Dermis blood vessel endothelial cell (primary cell): ENCODE data around the gene MCM7. TPM values are rescaled to one million over a fixed set of nuclear protein-coding genes. Genes with fewer than 3 reads are reported as not detected.

Experiments
- DNase-seq: peaks from one replicate; pipeline ENCODE4 v3.0.0; 2010
- total RNA-seq: library from RNA; depleted of rRNA; stranded (reverse); fragments of >200 nt; gene quantifications from 2 replicates; pipeline ENCODE4 v1.2.3, GENCODE V29; 2014

Gene MCM7
- total RNA-seq, 1 donor from 2014 or later, result 63.3 TPM

DNA sequence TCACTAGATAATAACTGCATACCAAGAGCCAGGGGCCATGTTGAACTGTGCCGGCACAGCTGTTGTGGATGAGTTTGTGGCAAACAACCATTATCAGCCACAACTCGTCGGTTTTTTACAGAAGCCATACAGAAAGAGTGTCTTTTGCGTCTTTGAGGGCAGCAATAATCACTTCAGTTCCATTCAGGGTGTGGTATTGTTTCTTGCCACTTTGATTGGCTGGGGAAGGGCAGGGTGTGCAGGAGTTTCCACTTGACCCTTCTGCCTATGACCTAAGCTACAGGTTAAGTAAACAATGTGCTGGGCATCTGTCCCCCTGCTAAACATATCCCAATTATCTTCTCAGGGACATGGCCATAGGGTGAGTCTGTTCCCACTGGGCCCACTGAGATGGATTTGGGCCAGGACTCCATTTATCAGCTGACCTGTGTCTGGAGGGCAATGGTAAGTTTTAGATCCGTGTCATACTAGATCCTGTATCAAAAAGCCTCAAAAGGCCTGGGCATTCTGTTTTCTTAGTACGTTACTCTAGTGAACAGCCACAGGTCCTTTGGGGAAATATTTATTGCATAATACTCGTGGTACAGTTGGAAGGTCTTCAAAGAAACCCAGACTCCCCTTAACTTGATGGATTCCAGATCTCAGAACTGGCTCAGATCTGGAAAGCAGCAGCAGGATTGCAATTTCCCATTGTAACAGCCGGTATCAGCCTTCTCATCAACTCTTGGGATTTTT lies 35.6 kb downstream of the MCM7 start:
- DNase-seq, result no peak

DNA sequence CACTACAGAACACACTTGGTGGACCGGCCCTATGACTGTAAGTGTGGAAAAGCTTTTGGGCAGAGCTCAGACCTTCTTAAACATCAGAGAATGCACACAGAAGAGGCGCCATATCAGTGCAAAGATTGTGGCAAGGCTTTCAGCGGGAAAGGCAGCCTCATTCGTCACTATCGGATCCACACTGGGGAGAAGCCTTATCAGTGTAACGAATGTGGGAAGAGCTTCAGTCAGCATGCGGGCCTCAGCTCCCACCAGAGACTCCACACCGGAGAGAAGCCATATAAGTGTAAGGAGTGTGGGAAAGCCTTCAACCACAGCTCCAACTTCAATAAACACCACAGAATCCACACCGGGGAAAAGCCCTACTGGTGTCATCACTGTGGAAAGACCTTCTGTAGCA lies 37.0 kb downstream of the MCM7 start:
- no peak for DNase-seq

DNA sequence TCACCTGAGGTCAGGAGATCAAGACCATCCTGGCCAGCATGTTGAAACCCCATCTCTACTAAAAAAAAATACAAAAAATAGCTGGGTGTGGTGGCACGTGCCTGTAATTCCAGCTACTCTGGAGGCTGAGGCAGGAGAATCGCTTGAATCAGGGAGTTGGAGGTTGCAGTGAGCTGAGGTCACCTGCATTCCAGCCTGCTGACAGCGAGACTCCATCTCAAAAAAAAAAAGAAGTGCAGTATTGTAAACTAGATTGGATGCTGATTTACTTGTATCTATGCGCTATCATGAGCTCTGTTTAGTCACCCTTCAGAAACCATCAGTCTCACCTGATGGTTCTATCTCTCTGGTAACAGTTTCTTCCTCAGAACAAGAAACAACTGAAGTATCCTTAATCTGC lies 37.8 kb downstream of the MCM7 start:
- DNase-seq, result no peak

DNA sequence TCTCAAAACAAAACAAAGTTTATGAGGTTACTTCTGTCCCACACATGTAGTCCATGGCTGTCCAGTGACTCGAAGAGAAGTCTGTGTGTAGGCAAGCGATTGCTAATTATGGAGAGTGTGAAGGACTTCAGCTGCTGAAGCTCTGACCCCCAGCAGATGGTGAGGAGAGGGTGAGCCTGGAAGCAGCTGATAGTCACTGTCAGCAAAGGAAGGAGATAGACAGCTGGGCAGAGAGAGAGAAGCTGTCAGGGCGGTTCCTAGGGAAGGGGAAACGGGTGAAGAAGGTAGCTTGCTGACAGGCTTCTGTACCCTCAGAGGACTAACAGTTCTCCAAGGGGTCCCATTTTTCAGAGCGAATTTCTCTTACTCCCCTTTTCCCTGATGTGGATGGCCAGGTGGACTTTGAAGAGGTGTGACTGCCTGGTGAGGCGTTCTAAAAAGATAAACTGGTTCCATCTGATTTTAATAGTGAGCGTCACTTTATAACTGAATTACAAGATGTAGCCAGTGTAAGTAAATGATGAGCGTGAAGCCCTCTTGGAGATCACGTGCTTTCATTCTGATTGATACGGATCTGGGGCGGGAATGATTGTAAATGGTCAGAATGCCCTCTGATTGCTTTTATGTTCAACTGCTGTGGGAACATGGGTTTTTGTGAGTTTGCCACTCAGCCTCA lies 39.5 kb downstream of the MCM7 start:
- DNase-seq, result no peak

DNA sequence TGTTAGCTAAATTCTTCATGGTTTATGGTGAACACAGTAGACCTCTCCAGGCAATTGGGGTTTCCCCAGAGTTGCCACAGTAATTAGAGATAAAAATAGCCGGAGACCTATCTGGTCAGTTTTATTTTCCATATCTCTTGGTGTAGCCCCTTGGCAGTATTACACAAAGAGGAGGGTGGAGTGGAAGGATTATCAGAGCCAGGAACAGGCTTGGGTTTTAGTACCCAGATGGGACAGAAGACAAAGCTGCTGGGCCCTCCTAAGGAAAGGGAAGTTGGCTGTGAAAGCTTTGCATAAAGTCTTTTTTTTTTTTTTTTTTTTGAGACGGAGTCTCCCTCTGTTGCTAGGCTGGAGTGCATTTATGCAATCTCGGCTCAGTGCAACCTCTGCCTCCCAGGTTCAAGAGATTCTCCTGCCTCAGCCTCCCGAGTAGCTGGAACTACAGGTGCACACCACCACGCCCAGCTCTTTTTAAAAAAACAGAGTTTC lies 41.9 kb downstream of the MCM7 start:
- DNase-seq, result no peak

DNA sequence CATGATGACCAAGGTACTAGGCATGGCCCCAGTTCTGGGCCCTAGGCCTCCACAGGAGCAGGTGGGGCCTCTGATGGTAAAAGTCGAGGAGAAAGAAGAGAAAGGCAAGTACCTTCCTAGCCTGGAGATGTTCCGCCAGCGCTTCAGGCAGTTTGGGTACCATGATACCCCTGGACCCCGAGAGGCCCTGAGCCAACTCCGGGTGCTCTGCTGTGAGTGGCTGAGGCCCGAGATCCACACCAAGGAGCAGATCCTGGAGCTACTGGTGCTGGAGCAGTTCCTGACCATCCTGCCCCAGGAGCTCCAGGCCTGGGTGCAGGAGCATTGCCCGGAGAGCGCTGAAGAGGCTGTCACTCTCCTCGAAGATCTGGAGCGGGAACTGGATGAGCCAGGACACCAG lies 44.2 kb downstream of the MCM7 start:
- DNase-seq, result no peak

DNA sequence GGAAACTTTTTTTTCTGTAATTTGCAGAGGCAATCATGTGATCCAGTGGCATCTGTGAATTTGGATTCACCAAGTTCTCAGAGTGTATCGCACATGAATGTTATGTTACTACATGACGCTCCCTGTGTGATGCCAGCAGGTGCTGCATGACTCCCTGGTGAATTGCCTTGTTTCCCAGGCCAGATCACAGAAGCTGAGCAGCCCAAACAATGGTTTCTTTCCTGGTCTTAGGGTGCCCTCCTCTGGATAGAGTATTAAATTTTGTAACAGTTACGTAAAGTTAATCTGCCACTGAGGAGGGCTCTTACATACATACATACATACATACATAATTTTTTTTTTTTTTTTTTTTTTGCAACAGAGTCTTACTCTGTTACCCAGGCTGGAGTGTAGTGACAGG lies 48.0 kb downstream of the MCM7 start:
- peak; percentile 91 for DNase-seq

DNA sequence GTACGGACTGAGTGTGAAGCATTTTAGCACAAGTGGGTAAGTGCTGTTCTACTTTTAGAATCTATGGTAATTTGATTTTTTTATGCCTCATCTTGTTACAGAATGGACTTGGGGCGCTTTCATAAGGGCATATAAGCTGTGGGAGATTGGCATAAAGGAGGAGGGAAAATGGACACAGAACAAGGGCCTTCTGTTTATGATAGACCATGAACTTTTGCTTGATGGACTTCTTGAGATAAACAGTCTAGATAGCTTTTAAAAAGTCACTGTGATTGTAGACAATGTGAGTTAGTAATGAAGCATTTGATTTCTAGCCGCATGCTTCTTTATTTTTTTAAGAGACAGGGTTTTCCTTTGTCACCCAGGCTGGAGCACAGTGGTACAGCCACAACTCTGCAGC lies 49.6 kb downstream of the MCM7 start:
- DNase-seq, result no peak

DNA sequence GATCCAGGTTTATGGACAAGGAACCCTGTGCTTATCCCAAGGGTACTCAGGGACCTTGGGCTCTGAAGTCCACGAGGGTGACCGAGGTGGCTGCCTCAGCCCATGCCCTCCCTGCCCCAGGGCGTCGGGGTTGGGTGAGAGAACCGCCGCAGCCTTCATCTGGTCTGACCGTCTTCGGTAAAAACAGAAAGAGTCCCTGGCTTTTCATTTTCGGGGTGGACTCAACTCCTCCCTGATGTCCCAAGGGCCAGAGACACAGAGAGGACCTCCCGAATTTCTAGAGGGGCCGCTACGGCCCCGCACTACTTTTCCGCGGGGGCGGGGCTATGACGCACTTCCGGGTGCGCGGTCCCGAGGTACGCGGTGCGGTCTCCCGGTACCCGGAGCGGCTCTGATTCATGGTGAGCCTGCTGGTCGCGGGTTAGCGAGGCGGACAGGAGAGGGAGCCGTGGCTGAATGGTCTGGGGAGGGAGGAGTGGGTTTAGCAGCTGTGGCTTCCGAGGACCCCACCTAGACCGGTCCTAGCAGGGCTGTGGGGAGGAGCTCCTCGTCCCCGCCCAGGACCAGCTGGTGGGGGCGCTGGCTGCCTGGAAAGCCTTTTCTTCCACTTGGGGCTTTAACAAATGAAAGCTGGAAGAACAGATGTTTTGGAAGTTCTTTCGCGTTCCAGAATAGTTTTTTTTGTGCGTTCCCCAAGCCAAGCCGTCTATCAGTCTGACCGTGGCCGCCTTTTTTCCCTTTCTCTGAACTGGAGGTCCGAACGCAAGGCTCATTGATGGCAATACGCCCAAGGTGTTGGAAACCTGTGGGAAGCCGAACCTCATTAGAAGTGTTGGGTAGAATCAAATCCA lies 51.5 kb downstream of the MCM7 start, which contains the start of gene ZSCAN21:
ZSCAN21 (plus strand) TSS at position 334 of the 851 bp plus-strand sequence. CDS start 7,233 bp downstream, outside the sequence.
- peak; percentile 81 for DNase-seq

DNA sequence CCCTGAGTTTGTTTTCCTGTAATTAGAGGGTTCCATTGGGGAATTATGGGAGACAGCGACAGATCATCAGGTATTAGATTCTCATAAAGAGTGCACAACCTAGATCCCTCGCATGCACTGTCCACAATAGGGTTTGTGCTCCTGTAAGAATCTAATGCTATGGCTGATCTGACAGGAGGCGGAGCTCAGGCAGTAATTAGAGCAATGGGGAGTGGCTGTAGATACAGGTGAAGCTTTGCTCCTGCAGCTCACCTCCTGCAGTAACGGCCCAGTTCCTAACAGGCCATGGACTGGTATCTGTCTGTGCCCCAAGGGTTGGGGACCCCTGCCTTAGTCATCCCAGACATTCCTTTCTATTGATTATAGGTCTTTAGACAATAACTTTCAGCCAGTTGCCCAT lies 52.5 kb downstream of the MCM7 start:
- no peak for DNase-seq

DNA sequence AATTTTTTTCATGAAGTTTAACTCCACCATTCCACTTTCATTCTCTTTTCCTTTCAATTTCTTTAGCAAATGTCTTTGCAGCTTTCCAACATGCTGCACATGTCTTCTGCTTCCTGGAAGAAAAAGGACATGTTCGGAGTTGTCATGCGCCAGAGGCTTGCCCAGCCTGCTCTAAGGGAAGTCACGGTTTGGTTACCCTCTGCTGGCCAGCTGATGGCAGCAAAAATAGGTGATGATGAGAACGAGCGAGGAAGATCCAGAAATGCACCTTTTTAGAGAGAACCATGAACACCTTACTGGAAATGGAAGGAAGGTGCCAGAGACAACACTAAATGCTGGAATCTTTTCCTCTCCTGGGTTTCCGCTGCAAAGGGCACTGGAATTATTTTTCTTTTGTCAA lies 56.5 kb downstream of the MCM7 start:
- DNase-seq, result peak; percentile 22

Other genes with a start within 250 kb of the MCM7 start
- gene OR2AE1, start 224.4 kb downstream of the MCM7 start, total RNA-seq, result 0.34 TPM in 1 of 2 replicates, not detected in the other
- 29.6 and 30.9 TPM in 2 replicates for gene TRIM4, start 181.9 kb downstream of the MCM7 start, total RNA-seq
- 0.42 and 0.51 TPM in 2 replicates for gene GJC3, start 171.8 kb downstream of the MCM7 start, total RNA-seq
- not detected in 2 replicates for gene AZGP1, start 125.4 kb downstream of the MCM7 start, total RNA-seq
- 42.6 and 50.9 TPM in 2 replicates for gene ZKSCAN1, start 85.8 kb downstream of the MCM7 start, total RNA-seq
- gene ZSCAN21, start 51.6 kb downstream of the MCM7 start, total RNA-seq, result 9.9 and 11.2 TPM in 2 replicates
- 34.8 and 37.1 TPM in 2 replicates for gene ZNF3, start 19.7 kb downstream of the MCM7 start, total RNA-seq
- gene COPS6, start 12.4 kb downstream of the MCM7 start, total RNA-seq, result 59.1 and 99.7 TPM in 2 replicates
- gene AP4M1, start 246 bp upstream of the MCM7 start, total RNA-seq, result 16.8 and 24.3 TPM in 2 replicates
- gene TAF6, start 18.0 kb upstream of the MCM7 start, total RNA-seq, result 37.1 and 78.6 TPM in 2 replicates
- 31.2 and 39.5 TPM in 2 replicates for gene CNPY4, start 18.2 kb upstream of the MCM7 start, total RNA-seq
- 2.4 and 3.7 TPM in 2 replicates for gene MBLAC1, start 25.6 kb upstream of the MCM7 start, total RNA-seq
- gene LAMTOR4, start 47.5 kb upstream of the MCM7 start, total RNA-seq, result 55.1 and 133 TPM in 2 replicates
- gene TRAPPC14, start 57.3 kb upstream of the MCM7 start, total RNA-seq, result 4.1 and 4.7 TPM in 2 replicates
- gene GAL3ST4, start 67.2 kb upstream of the MCM7 start, total RNA-seq, result 0.17 and 0.88 TPM in 2 replicates
- 2.8 and 4.4 TPM in 2 replicates for gene GPC2, start 76.0 kb upstream of the MCM7 start, total RNA-seq
- gene STAG3, start 76.5 kb upstream of the MCM7 start, total RNA-seq, result 0.17 and 0.23 TPM in 2 replicates
- not detected in 2 replicates for gene PVRIG, start 118.6 kb upstream of the MCM7 start, total RNA-seq
- not detected in 2 replicates for gene SPDYE3, start 206.3 kb upstream of the MCM7 start, total RNA-seq